Mononuclear cell (primary cell): ENCODE data around the gene PLPPR3. TPM values are rescaled to one million over a fixed set of nuclear protein-coding genes. Genes with fewer than 3 reads are reported as not detected.

ENCODE experiments used
- H3K27me3 ChIP-seq: 2 replicates; pipeline ENCODE4 v1.6.0; 2011; ENCODE audit warnings: low read length, control low read depth; ENCODE audit not compliant: insufficient read depth
- H3K4me1 ChIP-seq: 2 replicates; pipeline ENCODE4 v1.5.1; 2011; ENCODE audit warnings: mild to moderate bottlenecking, low read length, control low read depth; ENCODE audit not compliant: insufficient read depth
- H3K4me3 ChIP-seq: 2 replicates; pipeline ENCODE4 v1.5.1; 2011; ENCODE audit warnings: mild to moderate bottlenecking, low read length, moderate library complexity
- H3K9me3 ChIP-seq: 2 replicates; pipeline ENCODE4 v1.5.1; 2011; ENCODE audit warnings: low read depth, mild to moderate bottlenecking, control low read depth, low read length
- total RNA-seq: library from RNA; depleted of rRNA; stranded (reverse); fragments of >200 nt; gene quantifications from one replicate; pipeline ENCODE4 v1.2.3, GENCODE V29; 2012

Gene PLPPR3
- total RNA-seq, 1 donor = not detected

DNA sequence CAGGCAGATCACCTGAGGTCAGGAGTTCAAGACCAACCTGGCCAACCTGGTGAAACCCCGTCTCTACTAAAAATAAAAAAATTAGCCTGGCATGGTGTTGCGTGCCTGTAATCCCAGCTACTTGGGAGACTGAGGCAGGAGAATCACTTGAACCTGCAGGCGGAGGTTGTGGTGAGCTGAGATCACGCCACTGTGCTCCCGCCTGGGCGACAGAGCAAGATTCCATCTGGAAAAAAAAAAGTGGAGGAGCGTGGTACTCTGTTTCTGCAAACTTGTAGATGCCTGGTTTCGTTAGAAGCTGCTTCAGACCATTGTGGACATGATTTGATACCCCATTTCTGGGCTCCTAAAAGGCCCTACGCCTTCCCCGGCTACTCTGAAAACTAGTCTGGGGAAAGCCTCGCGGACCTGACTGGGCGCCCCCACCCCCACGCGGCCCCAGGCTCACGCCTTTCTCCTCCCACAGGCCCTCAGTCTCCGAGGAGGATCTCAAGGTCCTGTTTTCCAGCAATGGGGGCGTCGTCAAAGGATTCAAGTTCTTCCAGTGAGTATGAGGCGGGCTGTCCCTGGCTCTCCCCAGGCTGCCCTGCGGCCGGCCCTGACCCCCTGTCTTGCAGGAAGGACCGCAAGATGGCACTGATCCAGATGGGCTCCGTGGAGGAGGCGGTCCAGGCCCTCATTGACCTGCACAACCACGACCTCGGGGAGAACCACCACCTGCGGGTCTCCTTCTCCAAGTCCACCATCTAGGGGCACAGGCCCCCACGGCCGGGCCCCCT, 11.5 kb downstream of the PLPPR3 start:
- Histone ChIP-seq H3K9me3 (no peaks in the 10 kb centered on the region), H3K4me3 (no peak overlapping the region), H3K27me3 (no peaks in the 10 kb centered on the region), H3K4me1 (no peaks in the 10 kb centered on the region)

DNA sequence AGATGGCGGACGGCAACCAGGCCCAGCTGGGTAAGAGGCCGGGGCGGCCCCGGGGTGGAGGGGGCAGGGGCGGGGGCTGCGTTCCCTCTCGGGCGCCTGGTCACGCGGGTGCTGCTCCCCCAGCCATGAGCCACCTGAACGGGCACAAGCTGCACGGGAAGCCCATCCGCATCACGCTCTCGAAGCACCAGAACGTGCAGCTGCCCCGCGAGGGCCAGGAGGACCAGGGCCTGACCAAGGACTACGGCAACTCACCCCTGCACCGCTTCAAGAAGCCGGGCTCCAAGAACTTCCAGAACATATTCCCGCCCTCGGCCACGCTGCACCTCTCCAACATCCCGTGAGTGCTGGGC, 13.4 kb downstream of the PLPPR3 start:
- Histone ChIP-seq H3K4me3 (no peak overlapping the region), H3K4me1 (no peaks in the 10 kb centered on the region), H3K27me3 (no peaks in the 10 kb centered on the region), H3K9me3 (no peaks in the 10 kb centered on the region)

DNA sequence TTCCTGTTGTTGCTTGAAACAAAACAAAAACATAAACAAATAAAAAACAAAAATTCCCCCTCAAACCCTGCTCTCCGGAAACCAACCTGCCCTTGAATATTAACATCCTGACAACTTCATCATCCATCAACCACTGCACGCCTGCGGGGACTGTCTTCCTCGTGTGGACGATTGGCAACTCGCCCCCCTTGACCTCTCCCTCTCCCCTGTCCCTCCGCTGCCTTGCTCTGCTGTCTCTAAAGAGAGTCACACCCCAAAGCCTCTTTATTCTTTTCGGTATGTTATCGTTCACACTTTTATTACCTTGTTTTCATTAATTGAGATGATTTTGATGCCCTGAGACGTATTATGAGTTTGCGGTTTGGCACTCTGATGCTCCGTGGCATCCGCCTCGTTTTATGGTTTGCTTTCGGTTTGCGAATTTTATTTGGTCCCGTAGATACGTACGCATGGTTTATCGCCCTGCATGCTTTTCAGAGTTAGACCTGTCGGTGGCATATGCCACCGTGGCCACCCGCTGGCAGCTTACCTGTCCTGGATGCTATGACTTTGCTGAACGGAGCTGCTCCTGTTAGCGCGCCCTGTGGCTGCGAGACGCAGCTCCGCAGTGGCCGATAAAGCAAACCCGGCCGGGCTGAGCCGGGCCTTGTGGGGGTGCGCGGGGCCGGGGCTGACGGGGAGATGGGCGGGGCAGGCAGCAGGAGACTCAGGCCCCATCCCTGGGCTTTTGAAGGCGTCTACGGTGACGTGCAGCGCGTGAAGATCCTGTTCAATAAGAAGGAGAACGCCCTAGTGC, 13.9 kb downstream of the PLPPR3 start:
- H3K9me3 ChIP-seq = no peaks in the 10 kb centered on the region
- H3K27me3 ChIP-seq = no peaks in the 10 kb centered on the region
- H3K4me3 ChIP-seq = no peak overlapping the region
- H3K4me1 ChIP-seq = peaks cover 1% of the 10 kb centered on the region

DNA sequence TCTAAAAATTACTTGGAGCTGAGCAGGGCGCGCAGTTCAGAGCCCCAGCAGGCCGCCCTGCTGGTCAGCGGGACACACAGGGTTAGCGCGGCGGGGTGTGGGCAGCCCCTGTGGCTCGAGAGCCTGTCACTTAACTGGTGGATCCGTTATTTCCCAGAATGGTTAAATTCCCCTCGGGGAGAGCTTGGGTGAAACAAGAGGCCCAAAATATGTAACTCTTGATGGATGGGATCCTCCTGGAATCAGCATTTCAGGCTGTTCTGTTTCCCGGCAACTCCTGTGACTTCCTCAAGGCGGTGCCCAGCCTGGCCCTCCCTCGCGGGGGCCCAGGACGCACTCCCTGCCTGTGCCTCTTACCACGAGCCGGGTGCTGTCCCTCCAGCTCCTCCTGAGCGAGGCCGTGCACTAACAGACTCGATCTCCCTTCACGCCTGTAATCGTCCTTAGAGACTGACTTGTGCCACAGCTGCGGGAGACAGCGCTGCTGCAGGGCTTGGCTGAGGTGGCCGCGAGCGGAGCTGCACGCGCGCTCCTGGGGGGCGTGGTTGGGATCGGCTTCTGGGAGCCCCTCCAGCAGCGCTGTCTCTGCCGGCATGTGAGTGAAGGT, 14.8 kb downstream of the PLPPR3 start:
- Histone ChIP-seq H3K27me3 (no peaks in the 10 kb centered on the region), H3K9me3 (no peaks in the 10 kb centered on the region), H3K4me1 (peaks cover 10% of the 10 kb centered on the region), H3K4me3 (no peak overlapping the region)

DNA sequence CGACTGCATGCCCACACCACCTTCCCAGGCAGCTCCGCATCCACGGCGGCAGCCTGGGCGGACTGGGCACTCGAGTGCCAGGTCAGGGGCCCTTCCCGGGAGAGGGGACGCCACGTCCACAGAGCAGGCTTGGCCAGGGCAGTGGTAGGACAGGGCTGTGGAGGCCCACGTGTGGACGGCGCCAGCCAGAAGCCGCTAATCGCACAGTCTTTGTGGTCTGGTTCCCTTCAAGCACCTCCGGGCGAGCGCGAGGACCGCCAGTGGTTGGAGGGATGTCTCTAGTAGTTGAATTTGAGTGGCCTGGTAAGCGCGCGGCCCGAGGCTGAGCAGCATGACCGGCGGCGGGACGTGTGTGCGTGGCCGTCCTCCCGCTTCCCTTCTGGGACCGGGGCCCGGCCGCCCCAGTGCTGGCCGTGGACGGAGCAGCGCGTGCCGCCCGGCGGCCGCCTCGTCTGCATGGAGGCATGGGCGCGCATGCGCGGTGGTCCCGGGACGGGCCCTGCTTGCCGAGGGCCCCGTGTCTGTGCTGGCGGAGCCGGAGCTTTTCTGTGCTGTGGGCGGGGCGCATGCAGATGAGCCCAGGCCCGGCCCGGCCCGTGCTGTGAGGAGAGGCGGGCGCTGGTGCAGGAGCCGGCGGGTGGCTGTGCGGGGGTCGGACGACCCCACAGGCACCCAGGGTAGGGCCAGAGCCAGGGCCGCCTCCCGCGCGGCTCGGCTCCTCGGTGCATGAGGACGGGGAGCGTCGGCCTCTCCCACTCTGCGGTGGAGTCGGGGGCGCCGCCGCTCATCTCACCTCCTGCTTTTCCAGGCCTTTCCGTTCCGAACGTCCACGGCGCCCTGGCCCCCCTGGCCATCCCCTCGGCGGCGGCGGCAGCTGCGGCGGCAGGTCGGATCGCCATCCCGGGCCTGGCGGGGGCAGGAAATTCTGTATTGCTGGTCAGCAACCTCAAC, 15.9 kb downstream of the PLPPR3 start:
- H3K27me3 ChIP-seq = no peaks in the 10 kb centered on the region

DNA sequence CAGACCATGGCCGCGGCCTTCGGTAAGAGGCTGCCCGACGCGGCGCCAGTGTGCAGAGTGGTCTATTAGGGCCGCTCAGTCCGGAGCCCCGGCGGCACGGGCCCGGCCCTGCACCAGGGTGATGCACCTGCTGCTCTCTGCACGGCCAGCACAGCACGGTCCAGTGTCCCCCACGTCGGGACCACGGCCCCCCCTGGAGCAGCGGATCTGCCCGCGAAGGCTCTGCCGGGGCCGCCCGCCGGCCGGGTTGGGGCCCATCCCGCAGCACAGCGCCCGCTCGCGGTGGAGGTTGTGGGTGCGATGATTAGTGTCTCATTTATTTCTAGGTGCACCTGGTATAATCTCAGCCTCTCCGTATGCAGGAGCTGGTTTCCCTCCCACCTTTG, 16.6 kb downstream of the PLPPR3 start:
- no peaks in the 10 kb centered on the region for H3K27me3 ChIP-seq
- no peaks in the 10 kb centered on the region for H3K9me3 ChIP-seq
- no peak overlapping the region for H3K4me3 ChIP-seq
- H3K4me1 ChIP-seq = peaks cover 28% of the 10 kb centered on the region

More for the DNA sequence above, 15.9 kb downstream of the PLPPR3 start:
- H3K4me1 ChIP-seq = peaks cover 21% of the 10 kb centered on the region
- H3K4me3 ChIP-seq = no peak overlapping the region
- H3K9me3 ChIP-seq = no peaks in the 10 kb centered on the region

DNA sequence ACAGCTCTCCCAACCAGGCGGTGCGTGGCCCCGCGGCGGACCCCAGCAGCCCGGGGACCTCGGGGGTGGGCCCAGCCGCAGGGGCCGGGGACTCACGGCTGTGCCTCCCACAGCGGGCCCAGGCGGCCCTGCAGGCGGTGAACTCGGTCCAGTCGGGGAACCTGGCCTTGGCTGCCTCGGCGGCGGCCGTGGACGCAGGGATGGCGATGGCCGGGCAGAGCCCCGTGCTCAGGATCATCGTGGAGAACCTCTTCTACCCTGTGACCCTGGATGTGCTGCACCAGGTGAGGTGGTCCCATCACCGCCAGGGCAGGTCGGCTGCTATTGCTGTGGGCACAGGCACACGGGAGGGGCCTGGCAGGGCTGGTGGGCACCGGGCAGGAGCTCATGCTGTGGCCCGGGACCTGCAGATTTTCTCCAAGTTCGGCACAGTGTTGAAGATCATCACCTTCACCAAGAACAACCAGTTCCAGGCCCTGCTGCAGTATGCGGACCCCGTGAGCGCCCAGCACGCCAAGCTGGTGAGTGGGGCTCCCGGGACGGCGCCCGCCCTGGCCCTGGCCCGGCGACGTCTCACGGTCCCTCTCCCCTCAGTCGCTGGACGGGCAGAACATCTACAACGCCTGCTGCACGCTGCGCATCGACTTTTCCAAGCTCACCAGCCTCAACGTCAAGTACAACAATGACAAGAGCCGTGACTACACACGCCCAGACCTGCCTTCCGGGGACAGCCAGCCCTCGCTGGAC, 17.2 kb downstream of the PLPPR3 start:
- Histone ChIP-seq H3K4me1 (peaks cover 34% of the 10 kb centered on the region), H3K4me3 (no peak overlapping the region), H3K9me3 (no peaks in the 10 kb centered on the region), H3K27me3 (no peaks in the 10 kb centered on the region)

DNA sequence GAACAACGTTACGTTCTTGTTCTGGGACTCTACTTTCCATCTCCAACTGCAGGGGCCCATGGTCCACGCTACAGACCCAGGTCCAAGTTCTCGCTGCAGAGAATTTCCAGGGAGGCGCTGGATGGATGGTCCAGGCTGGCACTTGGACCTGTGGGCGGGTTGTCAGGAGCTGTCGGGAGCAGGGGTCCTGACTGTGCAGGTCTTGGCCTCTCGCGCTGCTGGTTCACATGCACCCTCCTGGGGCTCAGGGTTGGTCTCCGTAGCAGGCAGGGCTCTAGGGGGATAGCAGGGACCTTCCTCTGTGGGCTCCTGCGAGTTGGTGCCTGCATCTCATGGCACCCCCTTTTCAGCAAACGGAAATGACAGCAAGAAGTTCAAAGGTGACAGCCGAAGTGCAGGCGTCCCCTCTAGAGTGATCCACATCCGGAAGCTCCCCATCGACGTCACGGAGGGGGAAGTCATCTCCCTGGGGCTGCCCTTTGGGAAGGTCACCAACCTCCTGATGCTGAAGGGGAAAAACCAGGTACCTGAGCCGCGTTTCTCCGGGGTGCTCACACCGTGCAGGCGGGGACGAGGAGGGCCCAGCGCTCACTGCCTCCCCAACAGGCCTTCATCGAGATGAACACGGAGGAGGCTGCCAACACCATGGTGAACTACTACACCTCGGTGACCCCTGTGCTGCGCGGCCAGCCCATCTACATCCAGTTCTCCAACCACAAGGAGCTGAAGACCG, 17.9 kb downstream of the PLPPR3 start:
- no peak overlapping the region for H3K4me3 ChIP-seq
- no peaks in the 10 kb centered on the region for H3K9me3 ChIP-seq
- H3K27me3 ChIP-seq = no peaks in the 10 kb centered on the region
- peaks cover 41% of the 10 kb centered on the region for H3K4me1 ChIP-seq

DNA sequence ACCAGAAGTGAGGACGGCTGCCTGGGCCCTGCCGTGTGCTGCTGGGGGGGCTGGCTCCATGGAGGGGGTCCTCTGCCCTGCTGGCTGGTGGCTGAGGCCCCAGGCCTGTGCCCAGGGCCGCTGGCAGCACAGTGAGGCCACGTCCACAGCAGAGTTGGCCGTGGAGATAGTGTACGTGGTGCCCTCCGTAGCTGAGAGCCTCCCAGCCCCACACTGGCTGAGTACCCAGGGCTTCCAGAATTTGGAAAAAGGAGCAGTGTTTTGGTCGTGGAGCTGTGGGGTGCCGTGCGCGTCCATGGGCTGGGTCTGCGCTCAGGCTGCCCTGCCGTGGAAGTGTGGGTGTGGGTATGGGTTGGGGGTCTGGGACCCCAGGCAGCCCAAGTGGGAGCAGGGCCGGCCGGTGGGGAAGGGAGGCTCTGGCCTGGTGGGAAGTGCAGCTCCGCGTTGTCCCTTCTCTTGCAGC, 18.6 kb downstream of the PLPPR3 start:
- Histone ChIP-seq H3K4me1 (peaks cover 48% of the 10 kb centered on the region), H3K27me3 (no peaks in the 10 kb centered on the region), H3K9me3 (no peaks in the 10 kb centered on the region), H3K4me3 (no peak overlapping the region)

DNA sequence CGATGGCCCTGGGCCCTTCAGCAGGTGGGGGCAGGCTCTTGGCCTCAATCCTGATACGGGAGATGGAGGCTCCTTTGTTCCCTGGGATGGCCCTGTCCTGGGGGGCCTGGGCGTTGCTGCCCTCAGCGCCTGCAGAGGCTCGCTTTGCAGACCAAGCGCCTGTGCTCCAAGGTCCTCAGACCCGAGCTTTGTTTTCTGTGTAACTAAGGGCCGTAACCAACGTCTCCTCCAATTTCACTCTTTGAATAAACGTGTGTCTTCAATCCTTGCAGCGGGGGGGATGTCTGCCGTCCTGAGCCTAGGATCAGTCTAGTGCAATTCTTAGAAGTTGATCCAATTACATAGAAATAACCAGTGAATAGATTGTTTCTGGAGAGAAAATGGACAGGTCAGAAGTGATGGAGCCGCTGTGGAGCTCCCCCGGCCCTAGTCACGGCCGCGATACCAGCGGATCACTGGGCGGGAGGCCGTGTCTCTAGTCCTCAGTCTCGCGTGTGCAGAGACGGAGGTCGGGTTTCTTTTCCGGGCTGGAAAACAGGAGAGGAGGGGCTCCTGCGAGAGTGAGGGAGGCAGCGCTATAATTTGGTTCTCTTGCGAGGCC, 19.2 kb downstream of the PLPPR3 start:
- no peak overlapping the region for H3K4me3 ChIP-seq
- H3K9me3 ChIP-seq = no peaks in the 10 kb centered on the region
- H3K27me3 ChIP-seq = no peaks in the 10 kb centered on the region
- peaks cover 50% of the 10 kb centered on the region for H3K4me1 ChIP-seq

DNA sequence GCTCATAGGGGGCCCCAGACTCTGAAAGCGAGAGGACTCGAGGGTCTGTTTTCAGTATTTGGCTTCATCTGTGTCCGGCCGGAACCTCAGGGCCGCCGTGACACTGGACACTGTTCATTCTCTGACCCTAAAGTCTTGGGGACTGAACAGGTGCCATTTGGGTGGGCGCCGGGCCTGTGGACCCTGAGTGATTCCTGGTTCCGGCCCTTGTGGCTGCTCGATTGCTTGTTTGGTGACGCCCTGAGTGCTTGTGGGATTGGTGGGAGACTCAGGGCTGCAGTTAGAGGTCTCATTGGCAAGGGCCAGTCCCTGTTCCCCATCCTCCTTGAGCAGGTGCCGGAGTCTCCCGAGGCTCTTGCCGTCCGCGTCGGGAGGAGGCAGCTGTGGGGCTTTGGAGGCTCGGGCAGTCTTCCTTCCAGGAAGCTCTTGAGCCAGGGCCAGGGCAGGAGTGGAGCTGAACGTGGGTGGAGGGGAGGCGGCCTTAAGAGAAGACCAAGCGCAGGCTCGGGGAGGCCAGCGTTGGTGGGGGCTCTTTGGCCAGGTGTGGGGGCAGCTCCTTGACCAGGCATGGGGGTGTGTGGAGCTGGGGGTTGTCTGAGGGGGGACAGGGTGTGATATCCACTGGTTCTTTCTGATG, 19.8 kb downstream of the PLPPR3 start:
- Histone ChIP-seq H3K9me3 (no peaks in the 10 kb centered on the region), H3K4me3 (no peak overlapping the region), H3K27me3 (no peaks in the 10 kb centered on the region), H3K4me1 (peaks cover 50% of the 10 kb centered on the region)

DNA sequence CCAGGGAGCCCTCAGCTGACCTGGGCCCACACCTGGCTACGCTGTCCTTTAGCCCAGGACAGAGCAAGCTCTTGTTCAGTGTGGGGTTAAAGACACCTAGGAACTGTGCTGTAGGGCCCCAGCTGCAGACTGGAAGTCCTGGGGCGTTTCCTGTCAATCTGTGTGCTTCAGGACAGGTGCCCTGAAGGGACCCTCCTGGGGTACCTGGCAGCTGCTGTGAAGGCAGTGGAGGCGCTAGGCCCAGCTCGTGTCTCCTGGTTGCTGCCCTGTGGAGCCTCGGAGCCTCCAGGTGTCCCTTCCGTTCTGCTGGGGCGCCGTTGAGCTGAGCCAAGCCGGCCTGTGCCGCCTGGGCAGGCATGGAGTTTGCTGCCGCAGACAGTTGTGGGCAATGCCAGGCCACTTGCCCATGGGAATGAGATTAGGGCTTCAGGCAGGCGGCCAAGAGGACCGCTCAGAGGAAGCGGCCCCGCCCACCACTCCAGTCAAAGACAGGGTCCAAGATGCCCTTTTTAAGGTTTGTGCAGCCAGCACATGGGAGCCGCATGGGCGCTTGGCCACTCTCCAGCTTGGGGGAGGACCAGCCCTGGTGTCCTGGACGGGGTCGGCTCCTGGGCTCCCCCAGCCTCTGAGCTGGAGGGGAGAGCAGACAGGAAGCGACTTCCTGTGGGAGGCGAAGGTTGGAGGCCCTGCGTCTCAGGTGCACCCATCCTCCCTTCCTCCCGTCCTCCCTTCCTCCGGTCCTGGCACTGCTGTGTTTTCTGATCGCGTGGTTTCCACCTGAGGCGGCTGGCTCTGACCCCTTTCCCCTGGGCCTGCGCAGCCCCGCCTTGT, 20.5 kb downstream of the PLPPR3 start:
- Histone ChIP-seq H3K9me3 (no peaks in the 10 kb centered on the region), H3K27me3 (no peaks in the 10 kb centered on the region), H3K4me1 (peaks cover 53% of the 10 kb centered on the region), H3K4me3 (no peak overlapping the region)
